Activated B cell treated with CpG ODN at 0.5 μM for 24 hours (primary cell): ENCODE measurements around the gene BRIP1. TPM values are rescaled to one million over a fixed set of nuclear protein-coding genes. Genes with fewer than 3 reads are reported as not detected.
A peak's percentile ranks its signal among the peaks of the same experiment; 100 is the strongest.

Source experiments
- ATAC-seq: fragments of 200-7000 bp; cut with Tn5 transposase; one replicate; pipeline ENCODE4 v1.10.0; 2021; ENCODE audit warnings: low read depth, mild to moderate bottlenecking, moderate library complexity
- CTCF ChIA-PET: fragments of 350-600 bp; sonication (Branson Sonifier 250); formaldehyde crosslinking; loops from one replicate; lab custom pipeline; 2021; ENCODE audit warnings: antibody characterized with exemption; lab: Charles Lee
- POLR2A ChIA-PET: fragments of 350-600 bp; sonication (Branson Sonifier 250); formaldehyde crosslinking; loops from one replicate; lab custom pipeline; 2021; ENCODE audit warnings: antibody characterized with exemption; lab: Charles Lee
- DNase-seq: peaks from one replicate; pipeline ENCODE4 v3.0.0; 2022
- H3K27ac Mint-ChIP-seq: one replicate; pipeline ENCODE4 v1.8.0; 2020; ENCODE audit warnings: mixed read lengths
- H3K27me3 Mint-ChIP-seq: one replicate; pipeline ENCODE4 v1.8.0; 2021; ENCODE audit warnings: mixed read lengths
- H3K36me3 Mint-ChIP-seq: one replicate; pipeline ENCODE4 v1.8.0; 2021; ENCODE audit warnings: low read depth, mixed read lengths
- H3K4me1 Mint-ChIP-seq: one replicate; pipeline ENCODE4 v1.8.0; 2021; ENCODE audit warnings: mixed read lengths
- H3K4me3 Mint-ChIP-seq: one replicate; pipeline ENCODE4 v1.8.0; 2020; ENCODE audit warnings: mild to moderate bottlenecking, mixed read lengths
- H3K9me3 Mint-ChIP-seq: one replicate; pipeline ENCODE4 v1.8.0; 2020; ENCODE audit warnings: mixed read lengths
- CTCF ChIP-seq: fragments of 200-600 bp; IDR thresholded peaks from one replicate; pipeline ENCODE4 v1.8.0; 2022; ENCODE audit warnings: antibody characterized with exemption, mild to moderate bottlenecking
- intact Hi-C: fragments of 100-400 bp; cut with micrococcal nuclease; formaldehyde crosslinking; loops from one replicate; pipeline ENCODE4 v1.15.1; 2024
- total RNA-seq: library from RNA; stranded (reverse); gene quantifications from 2 replicates; pipeline ENCODE4 v1.2.3, GENCODE V29; 2022

Gene BRIP1
- total RNA-seq, 1 donor from 2014 or later, result 2.5 TPM

DNA sequence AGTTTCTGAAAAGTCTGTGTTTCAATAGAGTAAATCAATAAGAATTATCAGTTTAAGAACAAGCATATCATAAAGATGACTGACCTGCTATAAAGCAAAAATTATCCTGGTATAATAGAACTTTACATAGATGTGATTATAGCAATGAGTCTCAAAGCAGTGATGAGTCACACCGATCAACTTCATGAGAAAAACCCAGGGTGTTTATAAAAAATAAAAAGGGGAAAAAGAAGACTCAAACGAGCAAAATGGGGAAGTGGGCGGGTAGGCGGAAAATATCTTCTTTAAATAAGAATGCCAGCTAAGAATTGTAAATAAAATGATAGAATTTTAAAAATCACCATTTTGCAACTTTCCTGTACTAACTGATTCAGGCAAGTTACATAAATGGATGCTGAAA is 46.8 kb downstream of the BRIP1 start:
- no peaks in the 10 kb centered on the region for H3K27me3 Mint-ChIP-seq
- DNase-seq, result no peak
- no peak for TF ChIP-seq CTCF
- POLR2A ChIA-PET, result interaction anchor here (0.9 kb wide), 1 partner anchor 47 kb away, joined by 6 read pairs; the partner anchor contains the start of gene BRIP1
- peaks cover 52% of the 10 kb centered on the region for H3K4me1 Mint-ChIP-seq
- peak overlapping the region; percentile 46 for H3K4me3 Mint-ChIP-seq
- peak overlapping the region; percentile 61 for H3K27ac Mint-ChIP-seq
- peak; percentile 79 for ATAC-seq
- CTCF ChIA-PET, result no interaction called here
- H3K36me3 Mint-ChIP-seq, result no peaks in the 10 kb centered on the region
- peaks cover 3% of the 10 kb centered on the region for H3K9me3 Mint-ChIP-seq
- intact Hi-C loops, result no loop called here

GRCh38 chr17:61815863-61816503 is 47.3 kb downstream of the BRIP1 start:
- ATAC-seq (peak; percentile 25), DNase-seq (no peak)
- intact Hi-C loops, result no loop called here
- ChIA-PET POLR2A (interaction anchor here (0.7 to 0.9 kb wide), 2 partner anchors 47 to 1091 kb away, joined by 3 to 6 read pairs; partner anchors contain the start of gene BRIP1), CTCF (no interaction called here)
- H3K4me3 Mint-ChIP-seq, result peak overlapping the region; percentile 46
- peaks cover 3% of the 10 kb centered on the region for H3K9me3 Mint-ChIP-seq
- peaks cover 52% of the 10 kb centered on the region for H3K4me1 Mint-ChIP-seq
- no peak for TF ChIP-seq CTCF
- peak overlapping the region; percentile 61 for H3K27ac Mint-ChIP-seq
- H3K36me3 Mint-ChIP-seq, result no peaks in the 10 kb centered on the region
- no peaks in the 10 kb centered on the region for H3K27me3 Mint-ChIP-seq

- Mint-ChIP-seq H3K27me3 (no peaks in the 10 kb centered on the region), H3K4me3 (no peak overlapping the region)
- intact Hi-C loops, result no loop called here
Observed at GRCh38 chr17:61814485-61814884, 48.8 kb downstream of the BRIP1 start.

DNA sequence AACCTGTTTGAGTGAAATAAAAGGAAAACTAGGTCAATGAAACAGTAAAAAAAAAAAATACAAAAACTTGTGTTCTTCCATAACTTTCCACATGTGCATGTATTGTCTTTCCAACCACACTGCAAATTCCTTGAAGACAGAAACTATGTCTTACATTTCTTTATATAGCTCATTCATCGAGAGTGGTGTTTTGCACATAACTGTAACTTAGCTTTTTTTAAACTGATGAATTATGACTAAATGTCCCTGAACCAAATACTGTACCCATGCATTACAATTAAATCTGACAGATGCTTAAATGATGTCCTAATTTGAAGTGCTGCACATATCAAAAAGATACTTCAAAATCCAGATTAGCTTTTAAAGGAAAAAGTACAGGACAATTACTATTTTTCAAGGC is 50.1 kb downstream of the BRIP1 start:
- ChIA-PET POLR2A (no interaction called here), CTCF (no interaction called here)
- H3K27me3 Mint-ChIP-seq, result no peaks in the 10 kb centered on the region
- H3K4me1 Mint-ChIP-seq, result peaks cover 54% of the 10 kb centered on the region
- TF ChIP-seq CTCF, result no peak
- intact Hi-C loops, result no loop called here
- no peak for DNase-seq
- ATAC-seq, result no peak
- H3K36me3 Mint-ChIP-seq, result peaks cover 2% of the 10 kb centered on the region
- H3K27ac Mint-ChIP-seq, result no peak overlapping the region
- no peak overlapping the region for H3K4me3 Mint-ChIP-seq
- no peaks in the 10 kb centered on the region for H3K9me3 Mint-ChIP-seq

More at GRCh38 chr17:61814485-61814884, 48.8 kb downstream of the BRIP1 start:
- H3K9me3 Mint-ChIP-seq, result no peaks in the 10 kb centered on the region
- CTCF ChIA-PET, result no interaction called here
- H3K4me1 Mint-ChIP-seq, result peaks cover 56% of the 10 kb centered on the region
- H3K27ac Mint-ChIP-seq, result no peak overlapping the region
- no peak for TF ChIP-seq CTCF
- POLR2A ChIA-PET, result interaction anchor here (0.6 kb wide), 1 partner anchor 194 kb away, joined by 9 read pairs; no protein-coding TSS in a partner anchor
- no peaks in the 10 kb centered on the region for H3K36me3 Mint-ChIP-seq
- ATAC-seq (no peak), DNase-seq (no peak)

DNA sequence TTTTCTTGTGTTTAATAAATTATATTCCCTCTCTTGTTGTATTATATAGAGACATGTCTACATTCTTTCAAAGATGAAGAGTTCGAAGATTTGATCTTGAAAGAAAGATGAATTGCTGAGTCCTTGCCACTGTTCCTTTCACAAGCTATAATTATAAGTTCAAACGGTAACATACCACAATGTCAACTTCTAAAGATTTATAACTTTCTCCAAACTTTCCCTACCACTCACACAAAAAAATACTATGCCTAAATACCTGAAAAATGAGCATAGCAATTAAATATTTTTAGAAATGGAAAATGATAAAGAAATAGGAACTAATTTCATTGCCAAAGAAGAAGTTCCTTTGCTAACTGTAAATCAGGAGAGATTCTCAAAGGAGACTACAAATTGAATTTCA is 50.6 kb downstream of the BRIP1 start:
- no peak for TF ChIP-seq CTCF
- DNase-seq (no peak), ATAC-seq (no peak)
- POLR2A ChIA-PET, result no interaction called here
- Mint-ChIP-seq H3K9me3 (no peaks in the 10 kb centered on the region), H3K27me3 (no peaks in the 10 kb centered on the region), H3K4me1 (peaks cover 52% of the 10 kb centered on the region), H3K36me3 (peaks cover 2% of the 10 kb centered on the region), H3K27ac (no peak overlapping the region), H3K4me3 (no peak overlapping the region)
- intact Hi-C loops, result no loop called here
- CTCF ChIA-PET, result no interaction called here
